H9 (cell line): Measurements from ENCODE around the gene CFAP46. TPM values are rescaled to one million over a fixed set of nuclear protein-coding genes. Genes with fewer than 3 reads are reported as not detected.

Experiments
- DNase-seq: peaks from one replicate; pipeline ENCODE4 v3.0.0-alpha.2; 2017
- H2AFZ ChIP-seq: one replicate; pipeline ENCODE4 v1.6.1; 2013; ENCODE audit warnings: mild to moderate bottlenecking, low read length, control low read depth, moderate library complexity
- H2AK5ac ChIP-seq: 2 replicates; pipeline ENCODE4 v1.6.1; 2013; ENCODE audit warnings: low read length, control low read depth, mixed read lengths; ENCODE audit not compliant: insufficient read length
- H2BK120ac ChIP-seq: one replicate; pipeline ENCODE4 v1.6.1; 2013; ENCODE audit warnings: low read depth, mild to moderate bottlenecking, low read length, control low read depth, inconsistent platforms; ENCODE audit not compliant: poor library complexity, severe bottlenecking
- H2BK12ac ChIP-seq: 2 replicates; pipeline ENCODE4 v1.6.1; 2013; ENCODE audit warnings: low read length, control low read depth, mixed read lengths, low read depth; ENCODE audit not compliant: insufficient read length
- H2BK15ac ChIP-seq: 2 replicates; pipeline ENCODE4 v1.6.1; 2013; ENCODE audit warnings: low read depth, low read length, control low read depth
- H2BK20ac ChIP-seq: one replicate; pipeline ENCODE4 v1.6.1; 2013; ENCODE audit warnings: low read depth, mild to moderate bottlenecking, low read length, control low read depth, inconsistent platforms; ENCODE audit not compliant: poor library complexity, severe bottlenecking
- H2BK5ac ChIP-seq: 2 replicates; pipeline ENCODE4 v1.6.1; 2013; ENCODE audit warnings: low read length, control low read depth, mixed read lengths; ENCODE audit not compliant: insufficient read length
- H3K14ac ChIP-seq: 2 replicates; pipeline ENCODE4 v1.6.1; 2013; ENCODE audit warnings: low read length, control low read depth; ENCODE audit not compliant: insufficient read depth
- H3K18ac ChIP-seq: 2 replicates; pipeline ENCODE4 v1.6.1; 2013; ENCODE audit warnings: low read depth, mild to moderate bottlenecking, mixed read lengths, low read length, control low read depth; ENCODE audit not compliant: insufficient read length
- H3K23ac ChIP-seq: 2 replicates; pipeline ENCODE4 v1.6.1; 2013; ENCODE audit warnings: low read length, control low read depth, mixed read lengths, low read depth; ENCODE audit not compliant: insufficient read length
- H3K23me2 ChIP-seq: 2 replicates; pipeline ENCODE4 v1.6.1; 2013; ENCODE audit warnings: low read depth, mild to moderate bottlenecking, mixed read lengths, low read length, control low read depth; ENCODE audit not compliant: insufficient read length, poor library complexity, severe bottlenecking
- H3K27ac ChIP-seq: 2 replicates; pipeline ENCODE4 v1.5.1; 2013; ENCODE audit warnings: low read length, control low read depth, mixed read lengths, low read depth; ENCODE audit not compliant: insufficient read length
- H3K27me3 ChIP-seq: 2 replicates; pipeline ENCODE4 v1.6.1; 2013; ENCODE audit warnings: low read length, control low read depth, inconsistent platforms; ENCODE audit not compliant: insufficient read depth
- H3K4ac ChIP-seq: 2 replicates; pipeline ENCODE4 v1.6.1; 2013; ENCODE audit warnings: low read depth, mild to moderate bottlenecking, control low read depth, inconsistent platforms, low read length, moderate library complexity
- H3K4me1 ChIP-seq: 2 replicates; pipeline ENCODE4 v1.6.1; 2013; ENCODE audit warnings: low read length, control low read depth, inconsistent platforms; ENCODE audit not compliant: insufficient read depth
- H3K4me2 ChIP-seq: 2 replicates; pipeline ENCODE4 v1.6.1; 2013; ENCODE audit warnings: low read length, control low read depth, mixed read lengths; ENCODE audit not compliant: insufficient read length, insufficient read depth
- H3K56ac ChIP-seq: 2 replicates; pipeline ENCODE4 v1.6.1; 2013; ENCODE audit warnings: low read depth, mild to moderate bottlenecking, mixed read lengths, low read length, control low read depth; ENCODE audit not compliant: insufficient read length
- H3K79me1 ChIP-seq: 2 replicates; pipeline ENCODE4 v1.6.1; 2013; ENCODE audit warnings: low read depth, mild to moderate bottlenecking, moderate library complexity, low read length, control low read depth, inconsistent platforms; ENCODE audit not compliant: insufficient read depth, poor library complexity, severe bottlenecking
- H3K79me2 ChIP-seq: 2 replicates; pipeline ENCODE4 v1.6.1; 2013; ENCODE audit warnings: low read length, control low read depth, inconsistent platforms; ENCODE audit not compliant: insufficient read depth
- H3K9ac ChIP-seq: 2 replicates; pipeline ENCODE4 v1.6.1; 2013; ENCODE audit warnings: low read length, control low read depth, mixed read lengths; ENCODE audit not compliant: insufficient read length; ENCODE audit errors: extremely low read depth
- H3K9me3 ChIP-seq: one replicate; pipeline ENCODE4 v1.6.1; 2013; ENCODE audit warnings: low read depth, low read length, inconsistent platforms; ENCODE audit not compliant: control insufficient read depth
- H3T11ph ChIP-seq: one replicate; pipeline ENCODE4 v1.6.1; 2013; ENCODE audit warnings: mild to moderate bottlenecking, low read length, control low read depth, inconsistent platforms
- H4K20me1 ChIP-seq: one replicate; pipeline ENCODE4 v1.6.1; 2013; ENCODE audit not compliant: control insufficient read depth, insufficient read length, insufficient read depth
- H4K5ac ChIP-seq: 2 replicates; pipeline ENCODE4 v1.6.1; 2013; ENCODE audit warnings: low read depth, mild to moderate bottlenecking, mixed read lengths, low read length, control low read depth; ENCODE audit not compliant: insufficient read length
- H4K8ac ChIP-seq: replicated peaks from 2 replicates; pipeline ENCODE4 v1.6.1; 2013; ENCODE audit warnings: low read length, control low read depth, mixed read lengths, low read depth; ENCODE audit not compliant: insufficient read length
- H4K91ac ChIP-seq: 2 replicates; pipeline ENCODE4 v1.6.1; 2013; ENCODE audit warnings: low read depth, mild to moderate bottlenecking, moderate library complexity, mixed read lengths, low read length, control low read depth; ENCODE audit not compliant: insufficient read length
- H3K27ac Mint-ChIP-seq, 3 experiments: 2 replicates in 2 of 3; 3 replicates in 1 of 3; pipeline ENCODE4 v1.8.0; 2020 to 2021; ENCODE audit warnings: mixed read lengths in 3 of 3, mild to moderate bottlenecking in 1 of 3, moderate library complexity in 1 of 3
- H3K27me3 Mint-ChIP-seq: 2 replicates; pipeline ENCODE4 v1.8.0; 2021; ENCODE audit warnings: low read depth, mild to moderate bottlenecking, moderate library complexity, mixed read lengths
- H3K36me3 Mint-ChIP-seq, 3 experiments: 2 replicates in 2 of 3; 3 replicates in 1 of 3; pipeline ENCODE4 v1.8.0; 2020 to 2021; ENCODE audit warnings: low read depth in 3 of 3, mixed read lengths in 3 of 3; ENCODE audit not compliant: insufficient read depth in 1 of 3
- H3K4me1 Mint-ChIP-seq, 2 experiments: 2 replicates each; pipeline ENCODE4 v1.8.0; 2020; ENCODE audit warnings: mixed read lengths in 2 of 2
- H3K4me3 Mint-ChIP-seq, 2 experiments: 2 replicates in 1 of 2; 3 replicates in 1 of 2; pipeline ENCODE4 v1.8.0; 2020 to 2021; ENCODE audit warnings: mild to moderate bottlenecking in 2 of 2, mixed read lengths in 2 of 2, moderate library complexity in 1 of 2
- H3K9me3 Mint-ChIP-seq, 2 experiments: 2 replicates in 1 of 2; 3 replicates in 1 of 2; pipeline ENCODE4 v1.8.0; 2020; ENCODE audit warnings: mild to moderate bottlenecking in 2 of 2, mixed read lengths in 2 of 2, moderate library complexity in 1 of 2
- WGBS: extraction: QIAGEN DNeasy Blood & Tissue Kit; methylation state at CpG from one replicate; pipeline ENCODE4 v1.1.7; 2013; ENCODE audit warnings: missing lambda C conversion rate, low lambda C conversion rate, mixed read lengths; ENCODE audit not compliant: insufficient read length; ENCODE audit errors: extremely low coverage; 5-methylcytosine and 5-hydroxymethylcytosine counted together
- total RNA-seq: library from RNA; stranded (reverse); gene quantifications from 2 replicates; pipeline ENCODE4 v1.2.1, GENCODE V29; 2021
- TF ChIP-seq, protein P1 (sequence below): fragments of 200-600 bp; sonication (generic); conservative IDR thresholded peaks from 3 replicates; pipeline ENCODE4 v1.8.0; 2021; ENCODE audit warnings: antibody characterized with exemption, mild to moderate bottlenecking

The CFAP46 gene
- total RNA-seq, 1 experiment from 2014 or later: 3.1 TPM

DNA sequence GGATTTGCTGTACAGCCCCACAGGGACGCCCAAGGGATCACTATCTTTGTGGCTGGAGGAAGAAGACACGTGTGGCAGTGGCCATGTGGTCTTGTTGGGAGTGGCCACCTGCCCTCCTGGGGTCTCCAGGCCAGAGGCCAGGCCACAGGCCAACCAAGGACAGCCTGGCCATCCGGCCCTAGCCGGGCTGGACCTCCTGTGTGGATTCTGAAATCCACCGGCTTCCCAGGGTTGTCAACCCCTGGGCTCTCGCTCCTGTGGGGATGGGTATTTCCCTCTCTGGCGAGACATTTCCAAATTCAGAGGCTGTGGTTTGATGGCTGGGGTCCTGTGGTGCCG lies 31.5 kb upstream of the CFAP46 start:
- peaks cover 10% of the 10 kb centered on the region for H3K27me3 Mint-ChIP-seq
- no peaks in the 10 kb centered on the region; a peak in 1 of 7 replicates for H3K36me3 Mint-ChIP-seq
- Histone ChIP-seq H4K91ac (no peak overlapping the region), H3K79me1 (no peaks in the 10 kb centered on the region), H4K5ac (no peak overlapping the region), H3K14ac (no peak overlapping the region), H3K9me3 (no peaks in the 10 kb centered on the region), H2BK5ac (no peak overlapping the region), H3K4ac (no peak overlapping the region), H2BK20ac (no peak overlapping the region), H2BK12ac (no peak overlapping the region), H4K20me1 (no peaks in the 10 kb centered on the region), H2BK15ac (no peak overlapping the region), H2AFZ (no peak overlapping the region), H2BK120ac (no peak overlapping the region), H3K18ac (no peak overlapping the region), H3K27me3 (no peaks in the 10 kb centered on the region), H4K8ac (no peak overlapping the region), H2AK5ac (no peak overlapping the region), H3T11ph (no peak overlapping the region), H3K56ac (no peak overlapping the region), H3K27ac (no peak overlapping the region), H3K4me1 (no peaks in the 10 kb centered on the region), H3K23ac (no peak overlapping the region), H3K23me2 (no peaks in the 10 kb centered on the region), H3K9ac (no peak overlapping the region), H3K79me2 (no peaks in the 10 kb centered on the region), H3K4me2 (no peak overlapping the region)
- WGBS: no CpG with 5 or more reads among the region's 8 CpGs
- H3K4me1 Mint-ChIP-seq: peaks cover 6 to 34% of the 10 kb centered on the region in 2 experiments
- no peak for DNase-seq
- no peak overlapping the region for H3K4me3 Mint-ChIP-seq
- H3K9me3 Mint-ChIP-seq: peaks cover 0 to 2% of the 10 kb centered on the region in 2 experiments; a peak in 2 of 5 replicates
- TF ChIP-seq, protein P1, sequence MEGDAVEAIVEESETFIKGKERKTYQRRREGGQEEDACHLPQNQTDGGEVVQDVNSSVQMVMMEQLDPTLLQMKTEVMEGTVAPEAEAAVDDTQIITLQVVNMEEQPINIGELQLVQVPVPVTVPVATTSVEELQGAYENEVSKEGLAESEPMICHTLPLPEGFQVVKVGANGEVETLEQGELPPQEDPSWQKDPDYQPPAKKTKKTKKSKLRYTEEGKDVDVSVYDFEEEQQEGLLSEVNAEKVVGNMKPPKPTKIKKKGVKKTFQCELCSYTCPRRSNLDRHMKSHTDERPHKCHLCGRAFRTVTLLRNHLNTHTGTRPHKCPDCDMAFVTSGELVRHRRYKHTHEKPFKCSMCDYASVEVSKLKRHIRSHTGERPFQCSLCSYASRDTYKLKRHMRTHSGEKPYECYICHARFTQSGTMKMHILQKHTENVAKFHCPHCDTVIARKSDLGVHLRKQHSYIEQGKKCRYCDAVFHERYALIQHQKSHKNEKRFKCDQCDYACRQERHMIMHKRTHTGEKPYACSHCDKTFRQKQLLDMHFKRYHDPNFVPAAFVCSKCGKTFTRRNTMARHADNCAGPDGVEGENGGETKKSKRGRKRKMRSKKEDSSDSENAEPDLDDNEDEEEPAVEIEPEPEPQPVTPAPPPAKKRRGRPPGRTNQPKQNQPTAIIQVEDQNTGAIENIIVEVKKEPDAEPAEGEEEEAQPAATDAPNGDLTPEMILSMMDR: no peak
- H3K27ac Mint-ChIP-seq: no peak overlapping the region
